Measurements from ENCODE around the gene GPR21.

GPR21 gene

GRCh38 chr9:123044586-123044985 is 11.1 kb downstream of the GPR21 start:
- no peak for TF ChIP-seq CTCF (IDR thresholded peaks at IDR 0.05; ENCODE audit: low read depth, low read length, missing control alignments)
- no peak overlapping the region for H3K4me3 ChIP-seq (ENCODE audit: low read depth, low read length)
- no peak for DNase-seq (ENCODE audit: low read depth)
- in situ Hi-C loops (cut with HindIII; ENCODE audit: low sequenced_read_pairs) = no loop called here

- no peak for DNase-seq (ENCODE audit: low read depth)
- in situ Hi-C loops (cut with HindIII; ENCODE audit: low sequenced_read_pairs) = no loop called here
- TF ChIP-seq CTCF (IDR thresholded peaks at IDR 0.05; ENCODE audit: low read depth, low read length, missing control alignments) = no peak
- no peak overlapping the region for H3K4me3 ChIP-seq (ENCODE audit: low read depth, low read length)
These were observed 13.1 kb downstream of the GPR21 start for GRCh38 chr9:123046406-123047195.

GRCh38 chr9:123048748-123049147 is 15.3 kb downstream of the GPR21 start:
- TF ChIP-seq CTCF (IDR thresholded peaks at IDR 0.05; ENCODE audit: low read depth, low read length, missing control alignments) = no peak
- in situ Hi-C loops (cut with HindIII; ENCODE audit: low sequenced_read_pairs) = no loop called here
- H3K4me3 ChIP-seq (ENCODE audit: low read depth, low read length) = no peak overlapping the region
- DNase-seq (ENCODE audit: low read depth) = no peak

GRCh38 chr9:123049589-123050222 is 16.2 kb downstream of the GPR21 start:
- in situ Hi-C loops (cut with HindIII; ENCODE audit: low sequenced_read_pairs) = no loop called here
- TF ChIP-seq CTCF (IDR thresholded peaks at IDR 0.05; ENCODE audit: low read depth, low read length, missing control alignments) = no peak
- H3K4me3 ChIP-seq (ENCODE audit: low read depth, low read length) = no peak overlapping the region
- no peak for DNase-seq (ENCODE audit: low read depth)

GRCh38 chr9:123053046-123053445 is 19.6 kb downstream of the GPR21 start:
- in situ Hi-C loops (cut with HindIII; ENCODE audit: low sequenced_read_pairs) = no loop called here
- DNase-seq (ENCODE audit: low read depth) = no peak
- H3K4me3 ChIP-seq (ENCODE audit: low read depth, low read length) = no peak overlapping the region
- TF ChIP-seq CTCF (IDR thresholded peaks at IDR 0.05; ENCODE audit: low read depth, low read length, missing control alignments) = no peak

GRCh38 chr9:123053711-123054110 is 20.2 kb downstream of the GPR21 start:
- in situ Hi-C loops (cut with HindIII; ENCODE audit: low sequenced_read_pairs) = no loop called here
- no peak for DNase-seq (ENCODE audit: low read depth)
- TF ChIP-seq CTCF (IDR thresholded peaks at IDR 0.05; ENCODE audit: low read depth, low read length, missing control alignments) = no peak
- no peak overlapping the region for H3K4me3 ChIP-seq (ENCODE audit: low read depth, low read length)

Measured in astrocyte of the cerebellum (primary cell).